HepG2 (cell line): ENCODE measurements around the gene CCDC170. TPM values are rescaled to one million over a fixed set of nuclear protein-coding genes. Genes with fewer than 3 reads are reported as not detected.

Source experiments
- FOXP1 ChIP-seq, 2 experiments: fragments of 450-650 bp in 1 of 2; IDR thresholded peaks; 2 replicates each; pipeline ENCODE4 v1.6.1; 2017 to 2018; ENCODE audit warnings: antibody characterized with exemption in 1 of 2
- HNRNPLL ChIP-seq: fragments of 200-400 bp; formaldehyde crosslinking; IDR thresholded peaks from 2 replicates; pipeline ENCODE4 v1.6.1; 2017; ENCODE audit warnings: mild to moderate bottlenecking, low read depth, low read length; ENCODE audit not compliant: poor library complexity, severe bottlenecking
- REL ChIP-seq: sonication (generic); formaldehyde crosslinking; conservative IDR thresholded peaks from 2 replicates; pipeline ENCODE4 v1.8.0; 2022; ENCODE audit warnings: mild to moderate bottlenecking, missing genetic modification reagents, moderate library complexity
- RNF2 ChIP-seq: fragments of 450-650 bp; conservative IDR thresholded peaks from 2 replicates; pipeline ENCODE4 v1.6.1; 2016; ENCODE audit warnings: low read depth
- ZNF75D ChIP-seq: sonication (generic); formaldehyde crosslinking; IDR thresholded peaks from 2 replicates; pipeline ENCODE4 v1.8.1; 2023; ENCODE audit warnings: missing genetic modification reagents, mild to moderate bottlenecking, borderline replicate concordance
- polyA plus RNA-seq, 8 experiments: library from polyadenylated mRNA; depleted of rRNA in 3 of 8; stranded (reverse) in 7 of 8; unstranded in 1 of 8; fragments of >200 nt; fragmentation: Illumina TruSeq in 4 of 8; extraction: Trizol in 4 of 8; gene quantifications; 2 replicates each; pipeline versions ENCODE4 v1.2.1 to v1.2.3, GENCODE V29; 2011 to 2016; ENCODE audit warnings: low read depth in 4 of 8, missing spikeins in 1 of 8, mixed read lengths in 1 of 8; ENCODE audit not compliant: insufficient read depth in 1 of 8
- total RNA-seq, 5 experiments: library from RNA; depleted of rRNA; stranded (reverse); fragments of >200 nt; fragmentation: Illumina TruSeq; extraction: Trizol; gene quantifications; 2 replicates each; pipeline ENCODE4 v1.2.3, GENCODE V29; 2016; ENCODE audit warnings: low read depth in 1 of 5
- TF ChIP-seq, protein P1 (sequence below): sonication (generic); formaldehyde crosslinking; IDR thresholded peaks from 2 replicates; pipeline ENCODE4 v1.4.0; 2020; ENCODE audit warnings: missing genetic modification reagents, borderline replicate concordance
- TF ChIP-seq, protein P2 (sequence below): sonication (generic); formaldehyde crosslinking; IDR thresholded peaks from 2 replicates; pipeline ENCODE4 v1.5.1; 2020; ENCODE audit warnings: mild to moderate bottlenecking, missing genetic modification reagents, moderate library complexity
- TF ChIP-seq, protein P3 (sequence below): sonication (generic); formaldehyde crosslinking; IDR thresholded peaks from 2 replicates; pipeline ENCODE4 v1.9.0; 2022; ENCODE audit warnings: missing genetic modification reagents, mild to moderate bottlenecking, borderline replicate concordance

Gene CCDC170
- total and polyA plus RNA-seq, 2 of the 13 experiments (the other 11 are each of a cell fraction or from before 2014, with no cell fraction given) = 0.90 to 5.1 TPM

DNA sequence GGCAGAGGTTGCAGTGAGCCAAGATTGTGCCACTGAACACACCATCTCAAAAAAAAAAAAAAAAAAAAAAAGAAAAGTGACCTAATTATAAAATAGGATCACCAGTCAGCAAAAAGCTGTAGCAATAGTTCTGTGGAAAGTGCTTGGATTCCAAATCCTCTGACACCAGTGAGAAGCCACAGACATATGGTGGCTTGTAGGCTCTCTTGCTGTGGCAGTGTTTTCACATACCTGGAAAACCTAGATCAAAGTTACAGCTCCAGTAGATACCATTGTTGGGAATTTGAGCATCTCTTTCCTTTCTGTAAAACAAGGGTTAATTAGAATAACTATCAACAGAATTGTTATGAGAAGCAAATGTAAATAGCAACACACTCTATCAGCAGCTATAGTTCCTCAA lies 4.1 kb downstream of the CCDC170 start (continued):
- TF ChIP-seq, protein P1, sequence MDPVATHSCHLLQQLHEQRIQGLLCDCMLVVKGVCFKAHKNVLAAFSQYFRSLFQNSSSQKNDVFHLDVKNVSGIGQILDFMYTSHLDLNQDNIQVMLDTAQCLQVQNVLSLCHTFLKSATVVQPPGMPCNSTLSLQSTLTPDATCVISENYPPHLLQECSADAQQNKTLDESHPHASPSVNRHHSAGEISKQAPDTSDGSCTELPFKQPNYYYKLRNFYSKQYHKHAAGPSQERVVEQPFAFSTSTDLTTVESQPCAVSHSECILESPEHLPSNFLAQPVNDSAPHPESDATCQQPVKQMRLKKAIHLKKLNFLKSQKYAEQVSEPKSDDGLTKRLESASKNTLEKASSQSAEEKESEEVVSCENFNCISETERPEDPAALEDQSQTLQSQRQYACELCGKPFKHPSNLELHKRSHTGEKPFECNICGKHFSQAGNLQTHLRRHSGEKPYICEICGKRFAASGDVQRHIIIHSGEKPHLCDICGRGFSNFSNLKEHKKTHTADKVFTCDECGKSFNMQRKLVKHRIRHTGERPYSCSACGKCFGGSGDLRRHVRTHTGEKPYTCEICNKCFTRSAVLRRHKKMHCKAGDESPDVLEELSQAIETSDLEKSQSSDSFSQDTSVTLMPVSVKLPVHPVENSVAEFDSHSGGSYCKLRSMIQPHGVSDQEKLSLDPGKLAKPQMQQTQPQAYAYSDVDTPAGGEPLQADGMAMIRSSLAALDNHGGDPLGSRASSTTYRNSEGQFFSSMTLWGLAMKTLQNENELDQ = no peak
- no peak for TF ChIP-seq HNRNPLL
- TF ChIP-seq FOXP1 (IDR thresholded peaks at IDR 0.05) = no peak
- no peak for TF ChIP-seq FOXP1 (CRISPR knock-in tag; IDR thresholded peaks at IDR 0.05)
- TF ChIP-seq ZNF75D (CRISPR knock-in tag) = no peak
- TF ChIP-seq, protein P2, sequence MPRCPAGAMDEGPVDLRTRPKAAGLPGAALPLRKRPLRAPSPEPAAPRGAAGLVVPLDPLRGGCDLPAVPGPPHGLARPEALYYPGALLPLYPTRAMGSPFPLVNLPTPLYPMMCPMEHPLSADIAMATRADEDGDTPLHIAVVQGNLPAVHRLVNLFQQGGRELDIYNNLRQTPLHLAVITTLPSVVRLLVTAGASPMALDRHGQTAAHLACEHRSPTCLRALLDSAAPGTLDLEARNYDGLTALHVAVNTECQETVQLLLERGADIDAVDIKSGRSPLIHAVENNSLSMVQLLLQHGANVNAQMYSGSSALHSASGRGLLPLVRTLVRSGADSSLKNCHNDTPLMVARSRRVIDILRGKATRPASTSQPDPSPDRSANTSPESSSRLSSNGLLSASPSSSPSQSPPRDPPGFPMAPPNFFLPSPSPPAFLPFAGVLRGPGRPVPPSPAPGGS (CRISPR knock-in tag) = no peak
- TF ChIP-seq, protein P3, sequence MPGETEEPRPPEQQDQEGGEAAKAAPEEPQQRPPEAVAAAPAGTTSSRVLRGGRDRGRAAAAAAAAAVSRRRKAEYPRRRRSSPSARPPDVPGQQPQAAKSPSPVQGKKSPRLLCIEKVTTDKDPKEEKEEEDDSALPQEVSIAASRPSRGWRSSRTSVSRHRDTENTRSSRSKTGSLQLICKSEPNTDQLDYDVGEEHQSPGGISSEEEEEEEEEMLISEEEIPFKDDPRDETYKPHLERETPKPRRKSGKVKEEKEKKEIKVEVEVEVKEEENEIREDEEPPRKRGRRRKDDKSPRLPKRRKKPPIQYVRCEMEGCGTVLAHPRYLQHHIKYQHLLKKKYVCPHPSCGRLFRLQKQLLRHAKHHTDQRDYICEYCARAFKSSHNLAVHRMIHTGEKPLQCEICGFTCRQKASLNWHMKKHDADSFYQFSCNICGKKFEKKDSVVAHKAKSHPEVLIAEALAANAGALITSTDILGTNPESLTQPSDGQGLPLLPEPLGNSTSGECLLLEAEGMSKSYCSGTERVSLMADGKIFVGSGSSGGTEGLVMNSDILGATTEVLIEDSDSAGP = no peak
- TF ChIP-seq RNF2 = no peak
- no peak for TF ChIP-seq REL
